ENCODE results near the gene ZBTB44.

ZBTB44 gene

GRCh38 chr11:130269326-130269943, 45.3 kb downstream of the ZBTB44 start:
- TF ChIP-seq TAF1 (IDR thresholded peaks at IDR 0.05; ENCODE audit: borderline replicate concordance, insufficient read depth, low read length) (no peak), REST (IDR thresholded peaks at IDR 0.05; ENCODE audit: insufficient read depth in 1 of 2, low read depth in 2 of 2, low read length in 2 of 2) (no peak), SIN3A (IDR thresholded peaks at IDR 0.05; ENCODE audit: borderline replicate concordance, insufficient read depth, low read length) (no peak), FOXP2 (optimal IDR thresholded peaks at IDR 0.05; ENCODE audit: borderline replicate concordance, extremely low read depth, extremely low read length, insufficient read depth) (no peak), POLR2AphosphoS5 (IDR thresholded peaks at IDR 0.05; ENCODE audit: low read depth, low read length) (no peak)

- TF ChIP-seq POLR2AphosphoS5 (IDR thresholded peaks at IDR 0.05; ENCODE audit: low read depth, low read length) = no peak
- no peak for TF ChIP-seq REST (IDR thresholded peaks at IDR 0.05; ENCODE audit: insufficient read depth in 1 of 2, low read depth in 2 of 2, low read length in 2 of 2)
- no peak for TF ChIP-seq SIN3A (IDR thresholded peaks at IDR 0.05; ENCODE audit: borderline replicate concordance, insufficient read depth, low read length)
- TF ChIP-seq TAF1 (IDR thresholded peaks at IDR 0.05; ENCODE audit: borderline replicate concordance, insufficient read depth, low read length) = no peak
- no peak for TF ChIP-seq FOXP2 (optimal IDR thresholded peaks at IDR 0.05; ENCODE audit: borderline replicate concordance, extremely low read depth, extremely low read length, insufficient read depth)
These were observed 51.4 kb downstream of the ZBTB44 start for GRCh38 chr11:130263351-130263750.

- TF ChIP-seq TAF1 (IDR thresholded peaks at IDR 0.05; ENCODE audit: borderline replicate concordance, insufficient read depth, low read length) (no peak), REST (IDR thresholded peaks at IDR 0.05; ENCODE audit: insufficient read depth in 1 of 2, low read depth in 2 of 2, low read length in 2 of 2) (no peak), FOXP2 (optimal IDR thresholded peaks at IDR 0.05; ENCODE audit: borderline replicate concordance, extremely low read depth, extremely low read length, insufficient read depth) (no peak), POLR2AphosphoS5 (IDR thresholded peaks at IDR 0.05; ENCODE audit: low read depth, low read length) (no peak), SIN3A (IDR thresholded peaks at IDR 0.05; ENCODE audit: borderline replicate concordance, insufficient read depth, low read length) (no peak)
These were observed 52.3 kb downstream of the ZBTB44 start for GRCh38 chr11:130262424-130262823.

- no peak for TF ChIP-seq REST (IDR thresholded peaks at IDR 0.05; ENCODE audit: insufficient read depth in 1 of 2, low read depth in 2 of 2, low read length in 2 of 2)
- no peak for TF ChIP-seq POLR2AphosphoS5 (IDR thresholded peaks at IDR 0.05; ENCODE audit: low read depth, low read length)
- no peak for TF ChIP-seq SIN3A (IDR thresholded peaks at IDR 0.05; ENCODE audit: borderline replicate concordance, insufficient read depth, low read length)
- TF ChIP-seq FOXP2 (optimal IDR thresholded peaks at IDR 0.05; ENCODE audit: borderline replicate concordance, extremely low read depth, extremely low read length, insufficient read depth) = no peak
- no peak for TF ChIP-seq TAF1 (IDR thresholded peaks at IDR 0.05; ENCODE audit: borderline replicate concordance, insufficient read depth, low read length)
These were observed 53.1 kb downstream of the ZBTB44 start for GRCh38 chr11:130261571-130261970.

All from PFSK-1 (cell line).